SH-SY5Y (cell line): ENCODE data around the gene NRG2.

ENCODE experiments used
- GATA2 ChIP-seq: IDR thresholded peaks from 2 replicates; pipeline ENCODE4 v1.6.1; 2011; ENCODE audit warnings: mild to moderate bottlenecking, low read depth, low read length
- GATA3 ChIP-seq: IDR thresholded peaks from 2 replicates; pipeline ENCODE4 v1.6.1; 2011; ENCODE audit warnings: low read depth, mild to moderate bottlenecking, low read length, moderate library complexity

DNA sequence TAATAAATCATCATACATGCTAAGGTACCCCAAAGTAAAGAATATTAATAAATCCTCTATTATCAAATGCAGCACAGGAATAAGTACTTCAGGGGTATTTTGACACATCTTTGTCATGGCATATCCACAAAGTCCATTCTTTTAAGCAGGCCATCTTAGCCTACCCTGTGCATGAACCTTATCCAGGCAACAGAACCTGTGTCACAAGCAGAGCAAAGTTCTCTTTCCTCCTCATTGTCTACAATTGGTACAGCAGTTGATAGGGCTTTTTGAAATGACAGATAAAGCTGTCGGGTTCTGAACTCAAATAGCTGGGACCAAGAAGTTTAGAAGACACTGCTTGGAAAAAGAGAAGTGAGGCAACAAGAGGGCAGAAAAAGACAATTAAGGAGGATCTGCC lies 40.0 kb upstream of the NRG2 start:
- TF ChIP-seq GATA2 (no peak), GATA3 (no peak)
